Fibroblast of skin of abdomen (primary cell): ENCODE results near the gene CCDC61.

Source experiments
- DNase-seq: peaks from one replicate; pipeline ENCODE4 v3.0.0-alpha.2; 2013

Gene CCDC61

DNA sequence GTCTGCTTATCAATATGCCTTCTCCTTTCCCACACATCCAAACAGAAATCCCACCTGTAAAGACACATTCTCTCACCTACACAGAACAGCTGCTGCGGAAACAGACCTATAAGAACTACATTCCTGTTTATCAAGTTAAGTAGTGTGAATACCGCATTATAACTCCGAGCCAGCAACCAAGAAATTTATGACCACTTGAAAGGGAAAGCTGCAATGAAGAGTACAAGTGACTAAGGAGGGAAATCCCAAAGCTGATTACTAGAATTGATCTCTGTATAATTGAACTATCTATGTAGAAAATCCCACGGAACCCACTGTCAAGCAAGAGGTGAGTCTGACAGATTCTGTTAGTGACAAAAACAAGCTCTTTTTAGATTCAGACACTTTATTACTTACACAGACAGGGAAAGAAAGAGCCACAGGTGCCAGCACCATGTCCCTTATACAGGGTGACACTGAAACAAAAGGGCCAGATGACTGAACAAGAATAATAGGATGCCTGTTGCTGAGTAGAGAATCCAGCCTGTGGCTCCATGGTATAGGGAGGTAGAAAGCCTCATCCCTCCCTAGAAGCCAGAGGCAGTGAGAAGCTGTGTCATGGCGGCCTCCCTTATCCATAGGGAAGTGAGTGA, 47.1 kb downstream of the CCDC61 start:
- no peak for DNase-seq

DNA sequence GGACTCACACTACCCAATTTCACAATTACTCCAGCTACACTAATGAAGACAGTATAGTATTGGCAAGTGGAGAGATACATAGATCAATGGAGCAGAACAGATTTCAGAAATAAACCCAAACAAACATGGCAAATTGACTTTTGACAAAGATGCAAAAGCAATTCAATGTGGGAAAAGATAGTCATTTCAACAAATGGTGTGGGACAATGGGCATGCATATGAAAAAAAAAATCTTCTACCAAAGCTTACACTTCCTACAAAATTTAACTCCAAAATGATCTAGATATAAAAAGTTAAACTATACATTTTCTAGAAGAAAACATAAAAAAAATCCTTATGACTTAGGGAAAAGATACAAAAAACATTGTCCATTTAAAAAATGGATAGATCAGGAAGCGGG, 48.3 kb downstream of the CCDC61 start:
- no peak for DNase-seq

DNA sequence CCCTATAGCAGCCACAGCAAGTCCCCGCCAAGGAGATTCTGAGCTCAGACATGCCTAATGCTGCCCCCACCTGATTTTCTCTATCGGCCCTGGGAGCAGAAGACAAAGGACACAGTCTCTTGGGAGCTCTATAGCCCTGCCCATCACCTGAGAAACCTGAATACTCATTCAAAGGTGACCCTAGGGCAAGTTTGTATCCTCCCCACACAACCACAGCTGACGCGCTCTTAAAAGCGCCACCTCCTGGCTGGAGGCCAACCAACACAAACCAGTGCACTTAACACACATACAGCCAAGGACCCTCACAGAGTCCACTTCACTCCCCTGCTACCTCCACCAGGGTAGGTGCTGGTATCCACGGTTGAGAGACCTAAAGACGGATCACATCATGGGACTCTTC, 54.3 kb downstream of the CCDC61 start:
- DNase-seq, result no peak

DNA sequence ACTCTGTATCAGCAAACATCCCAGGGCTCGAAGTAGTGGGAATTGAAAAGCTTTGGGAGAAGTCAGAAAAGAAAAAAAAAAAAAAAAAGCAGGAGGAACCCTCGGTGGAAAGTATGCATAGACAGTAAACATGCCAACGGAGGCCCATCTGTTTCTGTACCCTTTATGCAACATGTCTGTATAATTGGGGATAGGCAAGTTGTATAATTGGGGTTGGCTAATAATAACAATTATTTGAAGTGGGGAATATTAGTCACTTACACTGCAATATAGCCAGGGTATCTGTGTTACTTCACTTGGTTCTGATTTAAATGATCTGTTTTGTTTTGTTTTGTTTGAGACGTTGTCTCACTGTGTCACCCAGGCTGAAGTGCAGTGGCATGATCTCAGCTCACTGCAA, 57.6 kb downstream of the CCDC61 start:
- DNase-seq, result no peak

DNA sequence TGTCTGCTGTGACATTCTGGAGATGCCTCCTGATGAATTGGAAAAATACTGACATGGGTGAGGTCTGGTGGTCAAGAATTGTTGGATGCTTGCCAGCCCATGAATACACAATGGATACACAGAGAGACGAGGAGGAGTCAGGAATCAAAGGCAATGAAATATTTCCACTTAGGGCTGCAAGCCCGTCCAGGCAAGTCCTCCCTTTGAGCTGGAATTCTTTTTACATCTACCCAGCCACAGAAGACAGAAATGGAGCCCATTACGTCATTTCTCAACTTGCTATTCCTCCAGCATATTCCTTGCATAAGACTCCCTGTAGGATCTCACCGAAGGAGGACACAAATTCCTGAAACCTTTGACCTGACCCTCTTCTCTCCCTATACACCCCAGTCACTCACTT, 61.3 kb downstream of the CCDC61 start:
- DNase-seq, result no peak

DNA sequence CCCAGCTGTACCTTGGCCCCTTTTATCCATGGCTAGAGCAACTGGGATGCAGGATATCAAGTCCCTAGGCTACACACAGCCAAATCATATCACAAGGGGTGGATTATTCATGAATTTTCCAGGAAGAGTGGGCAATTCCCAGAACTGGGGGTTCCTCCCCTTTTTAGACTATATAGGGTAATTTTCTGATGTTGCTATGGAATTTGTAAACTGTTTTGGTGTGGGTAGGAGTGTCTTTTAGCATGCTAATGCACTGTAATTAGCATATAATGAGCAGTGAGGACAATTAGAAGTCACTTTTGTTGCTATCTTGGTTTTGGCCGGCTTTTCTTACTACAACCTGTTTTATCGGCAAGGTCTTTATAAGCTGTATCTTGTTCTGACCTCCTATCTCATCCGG, 63.5 kb downstream of the CCDC61 start:
- no peak for DNase-seq

DNA sequence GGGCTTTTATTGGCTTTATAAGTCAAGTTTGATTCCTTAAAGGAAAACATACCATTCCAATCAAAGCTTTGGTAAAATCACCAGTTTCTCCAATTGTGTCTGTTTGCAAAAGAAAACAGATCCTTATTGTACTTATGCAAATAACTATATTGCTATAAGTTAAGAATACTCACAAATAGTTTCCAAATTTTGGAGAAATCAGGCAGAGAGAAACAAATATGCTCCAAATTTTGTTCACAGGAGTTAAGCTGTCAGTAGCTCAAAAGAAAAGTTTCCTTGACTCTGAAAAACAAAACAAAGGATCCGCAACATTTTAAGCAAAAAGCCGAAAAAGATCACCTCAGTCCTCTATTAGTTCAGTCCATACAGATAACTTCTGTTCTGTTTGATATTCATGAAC, 64.7 kb downstream of the CCDC61 start:
- no peak for DNase-seq

DNA sequence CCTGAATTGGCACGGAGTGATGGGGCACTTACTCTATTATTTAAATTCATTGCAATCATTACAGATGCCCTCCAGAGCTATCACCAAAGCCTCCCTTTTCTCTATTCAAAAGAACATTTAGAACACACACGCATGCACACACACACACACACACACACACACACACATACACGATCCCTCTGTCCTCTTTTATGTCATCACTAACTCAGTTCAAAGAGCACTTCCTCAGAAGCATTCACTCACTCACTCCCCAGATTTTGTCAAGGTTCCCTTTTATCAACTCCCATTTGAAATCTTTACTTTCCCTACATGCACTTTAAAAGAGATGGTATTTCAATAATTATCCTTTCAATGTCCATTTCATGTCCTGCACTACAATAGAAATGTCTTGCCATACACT, 67.9 kb downstream of the CCDC61 start:
- DNase-seq, result no peak

DNA sequence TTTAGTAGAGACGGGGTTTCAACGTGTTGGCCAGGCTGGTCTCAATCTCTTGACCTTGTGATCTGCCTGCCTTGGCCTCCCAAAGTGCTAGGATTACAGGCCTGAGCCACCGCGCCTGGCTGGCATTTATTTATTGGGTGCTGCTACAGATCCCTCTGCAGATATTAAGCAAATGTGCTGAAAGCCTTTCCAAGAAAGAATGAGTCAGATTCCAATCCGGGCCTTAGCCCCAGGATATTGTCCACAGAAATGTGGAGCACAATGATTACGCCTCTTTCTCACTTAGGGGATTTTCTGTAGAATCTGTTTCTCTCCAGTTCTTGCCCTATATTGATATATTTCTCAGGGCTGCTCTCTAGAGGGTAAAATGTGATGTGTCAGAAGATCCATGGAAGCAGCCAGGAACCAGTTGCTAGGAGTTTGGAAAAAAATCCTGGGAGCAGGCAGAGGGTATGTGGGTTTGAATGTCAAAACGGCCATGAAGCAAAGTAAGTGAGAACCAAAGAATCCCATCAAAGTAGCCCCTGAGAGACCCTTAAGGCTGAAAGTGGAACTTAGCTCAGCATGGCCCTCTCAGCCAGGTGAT, 70.3 kb downstream of the CCDC61 start:
- peak; percentile 44 for DNase-seq

DNA sequence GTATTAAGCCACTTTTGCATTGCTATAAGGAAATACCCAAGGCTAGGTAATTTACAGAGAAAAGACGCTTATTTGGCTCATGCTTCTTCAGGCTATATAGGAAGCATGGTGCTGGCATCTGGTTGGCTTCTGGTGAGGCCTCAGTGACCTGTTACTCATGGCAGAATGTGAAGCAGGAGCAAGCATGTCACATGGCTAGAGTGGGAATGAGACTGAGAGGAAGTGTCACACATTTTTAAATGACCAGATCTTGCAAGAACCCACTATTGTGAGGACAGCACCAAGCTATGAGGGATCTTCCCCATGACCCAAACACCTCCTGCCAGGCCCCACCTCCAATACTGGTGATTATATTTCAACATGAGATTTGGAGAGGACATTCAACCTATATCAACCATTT, 71.2 kb downstream of the CCDC61 start:
- DNase-seq, result no peak

DNA sequence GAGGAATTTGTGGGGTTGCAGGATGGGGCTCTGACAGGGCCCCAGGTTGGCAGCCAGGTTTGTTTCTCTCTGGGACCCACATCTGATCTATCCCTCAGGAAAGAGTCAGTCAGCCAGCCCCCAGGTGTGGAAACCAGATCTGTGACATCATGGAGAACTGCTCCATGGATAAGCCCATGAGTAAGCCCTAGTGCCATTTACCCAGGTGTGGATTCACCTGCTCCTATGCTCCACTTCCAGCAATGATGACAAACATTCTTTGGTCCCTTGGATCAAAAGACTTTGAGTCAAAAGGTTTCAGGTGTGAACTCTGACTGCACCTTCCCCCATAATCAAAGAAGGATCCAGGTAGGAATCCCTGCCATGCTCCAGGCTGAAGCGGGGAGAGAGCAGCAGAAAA, 72.4 kb downstream of the CCDC61 start:
- no peak for DNase-seq
